ENCODE results near the gene ZC3H15. TPM values are rescaled to one million over a fixed set of nuclear protein-coding genes. Genes with fewer than 3 reads are reported as not detected.

The ZC3H15 gene
- total and polyA plus RNA-seq, 2 of the 8 experiments (the other 6 are each of a cell fraction or from before 2014, with no cell fraction given), result 32.0 to 80.8 TPM

GRCh38 chr2:186546846-186547245, 60.8 kb downstream of the ZC3H15 start:
- ChIA-PET POLR2A (ENCODE audit: partially characterized antibody) (no interaction called here), CTCF (ENCODE audit: partially characterized antibody) (interaction anchor here (0.8 to 1.7 kb wide), 3 partner anchors 10 to 93 kb away, joined by 3 to 7 read pairs (median 3); partner anchors contain the start of gene ITGAV)
- H3K79me2 ChIP-seq (ENCODE audit: control insufficient read depth in 1 of 2, insufficient read depth in 2 of 2, low read length in 2 of 2), result no peaks in the 10 kb centered on the region
- H3K79me1 ChIP-seq (ENCODE audit: low read depth, low read length), result no peaks in the 10 kb centered on the region
- H3K56ac ChIP-seq (replicated peaks; ENCODE audit: insufficient read length, low read depth, low read length), result no peak overlapping the region
- no peak overlapping the region for H4K8ac ChIP-seq (ENCODE audit: extremely low read depth, insufficient read depth, low read length)
- no peak overlapping the region for H3K23ac ChIP-seq (ENCODE audit: insufficient read length)
- no peak overlapping the region for H4K91ac ChIP-seq (replicated peaks; ENCODE audit: insufficient read length, low read length)
- no peak for FAIRE-seq
- H3K23me2 ChIP-seq (ENCODE audit: low read depth, low read length), result no peaks in the 10 kb centered on the region
- no peak overlapping the region for H2BK15ac ChIP-seq (ENCODE audit: low read length)
- WGBS, 2 experiments (ENCODE audit: extremely low coverage in 1 of 2, insufficient coverage in 1 of 2, insufficient read length in 1 of 2, insufficient replicate concordance in 2 of 2, low coverage in 1 of 2, low lambda C conversion rate in 2 of 2, missing lambda C conversion rate in 1 of 2), result 0% methylated on average over 1 of the region's 1 CpG; no CpG with 5 or more reads in 1 of the 2 experiments
- no peak overlapping the region for H3K4ac ChIP-seq (replicated peaks; ENCODE audit: insufficient read length, low read depth, low read length)
- H3K9ac ChIP-seq (replicated peaks in 1 of 4; ENCODE audit: extremely low read depth in 1 of 4, low read depth in 3 of 4, low read length in 3 of 4), result no peak overlapping the region
- peaks cover 0 to 9% (median 6%) of the 10 kb centered on the region in 4 experiments; a peak in 5 of 7 replicates for H3K4me1 ChIP-seq (replicated peaks in 1 of 4; ENCODE audit: control insufficient read depth in 3 of 4, insufficient read depth in 4 of 4, low read length in 3 of 4)
- no peak overlapping the region for H4K5ac ChIP-seq (ENCODE audit: insufficient read length, low read depth, low read length)
- no peaks in the 10 kb centered on the region for H3K27me3 ChIP-seq (replicated peaks in 1 of 4; ENCODE audit: control insufficient read depth in 3 of 4, extremely low read depth in 1 of 4, insufficient read depth in 3 of 4, low read length in 3 of 4)
- no peak overlapping the region for H2BK20ac ChIP-seq (ENCODE audit: low read length)
- no peak overlapping the region for H2AFZ ChIP-seq (ENCODE audit: low read length)
- no peak overlapping the region for H2BK12ac ChIP-seq (ENCODE audit: low read depth, low read length)
- no peaks in the 10 kb centered on the region for H3K9me3 ChIP-seq (ENCODE audit: insufficient read depth in 2 of 2, low read depth in 1 of 2, low read length in 1 of 2)
- DNase-seq (ENCODE audit: low read depth in 1 of 2, low spot score in 2 of 2), result no peak
- H3K14ac ChIP-seq (ENCODE audit: insufficient read length), result no peak overlapping the region
- H3K27ac ChIP-seq (ENCODE audit: low read depth, low read length), result no peak overlapping the region
- H2BK5ac ChIP-seq (ENCODE audit: low read depth, low read length), result no peak overlapping the region
- H3K4me3 ChIP-seq (ENCODE audit: extremely low read depth in 1 of 4, insufficient read depth in 2 of 4, low read depth in 3 of 4, low read length in 4 of 4), result no peak overlapping the region
- H2BK120ac ChIP-seq (replicated peaks; ENCODE audit: low read depth, low read length), result no peak overlapping the region
- H2AK5ac ChIP-seq (ENCODE audit: low read depth, low read length), result no peak overlapping the region
- H4K20me1 ChIP-seq (replicated peaks in 1 of 2; ENCODE audit: control insufficient read depth in 1 of 2, insufficient read depth in 2 of 2, low read length in 2 of 2), result no peaks in the 10 kb centered on the region
- no peaks in the 10 kb centered on the region for H3K36me3 ChIP-seq (ENCODE audit: control insufficient read depth in 2 of 4, insufficient read depth in 4 of 4, low read length in 3 of 4)
- H3K4me2 ChIP-seq (ENCODE audit: insufficient read depth in 1 of 2, low read depth in 2 of 2, low read length in 2 of 2), result no peak overlapping the region
- H3K18ac ChIP-seq (ENCODE audit: extremely low read depth, low read length), result no peak overlapping the region
- TF ChIP-seq SP2 (IDR thresholded peaks at IDR 0.05; ENCODE audit: low read length) (no peak), SRF (IDR thresholded peaks at IDR 0.05; ENCODE audit: low read depth, low read length) (no peak), BCL11A (IDR thresholded peaks at IDR 0.05; ENCODE audit: low read depth in 2 of 2, low read length in 2 of 2) (no peak), HDAC6 (IDR thresholded peaks at IDR 0.05; ENCODE audit: low read depth, low read length) (no peak), SUZ12 (IDR thresholded peaks at IDR 0.05; ENCODE audit: low read length) (no peak), SAP30 (IDR thresholded peaks at IDR 0.05; ENCODE audit: insufficient read depth, insufficient replicate concordance, low read length) (no peak), RFX5 (IDR thresholded peaks at IDR 0.05; ENCODE audit: borderline replicate concordance, low read depth, low read length) (no peak), SIX5 (IDR thresholded peaks at IDR 0.05; ENCODE audit: low read depth, low read length) (no peak), RBBP5 (IDR thresholded peaks at IDR 0.05; ENCODE audit: borderline replicate concordance, low read depth, low read length) (no peak), NANOG (IDR thresholded peaks at IDR 0.05; ENCODE audit: insufficient read depth, low read depth, low read length, poor library complexity, severe bottlenecking) (no peak), GTF2F1 (IDR thresholded peaks at IDR 0.05; ENCODE audit: borderline replicate concordance, low read depth, low read length) (no peak), CEBPB (IDR thresholded peaks at IDR 0.05; ENCODE audit: low read depth, low read length) (no peak), FOSL1 (IDR thresholded peaks at IDR 0.05; ENCODE audit: insufficient read depth, low read depth, low read length) (no peak), EP300 (IDR thresholded peaks at IDR 0.05; ENCODE audit: borderline replicate concordance in 1 of 2, low read depth in 2 of 2, low read length in 2 of 2) (no peak), TCF12 (IDR thresholded peaks at IDR 0.05; ENCODE audit: low read depth, low read length) (no peak)

Data from H1 (cell line).